HuH-7 (cell line): ENCODE results near the gene GNAI2.

ENCODE experiments used
- DNase-seq: peaks from one replicate; pipeline ENCODE4 v3.0.0; 2011; ENCODE audit warnings: low spot score

Gene GNAI2

GRCh38 chr3:50297896-50298725, 62.1 kb downstream of the GNAI2 start:
- DNase-seq = peak; percentile 49

GRCh38 chr3:50298836-50299637, 63.0 kb downstream of the GNAI2 start, which contains the start of the genes HYAL3 and NAA80:
Gene HYAL3, minus strand, starts transcription at chr3:50299405. Its CDS starts 3,803 bp downstream, at chr3:50295602.
Gene NAA80, minus strand, starts transcription at chr3:50299405. Its CDS starts 1,942 bp downstream, at chr3:50297463.
- DNase-seq = peak; percentile 98

GRCh38 chr3:50299638-50299928, 63.6 kb downstream of the GNAI2 start:
- no peak for DNase-seq

- DNase-seq = no peak
Observed at GRCh38 chr3:50299929-50300680, 64.1 kb downstream of the GNAI2 start.

- DNase-seq = no peak
Observed at GRCh38 chr3:50300681-50301254, 64.8 kb downstream of the GNAI2 start.

- DNase-seq = no peak
Observed at GRCh38 chr3:50302095-50303012, 66.3 kb downstream of the GNAI2 start.

GRCh38 chr3:50303013-50303815, 67.2 kb downstream of the GNAI2 start, which contains the start of gene HYAL1:
Gene HYAL1, minus strand, starts transcription at chr3:50303574. Its CDS starts 618 bp downstream, at chr3:50302956.
- DNase-seq = no peak

GRCh38 chr3:50304601-50305000, 68.6 kb downstream of the GNAI2 start:
- no peak for DNase-seq
